ENCODE results near the gene USP49.
A peak's percentile ranks its signal among the peaks of the same experiment; 100 is the strongest.

USP49 gene

DNA sequence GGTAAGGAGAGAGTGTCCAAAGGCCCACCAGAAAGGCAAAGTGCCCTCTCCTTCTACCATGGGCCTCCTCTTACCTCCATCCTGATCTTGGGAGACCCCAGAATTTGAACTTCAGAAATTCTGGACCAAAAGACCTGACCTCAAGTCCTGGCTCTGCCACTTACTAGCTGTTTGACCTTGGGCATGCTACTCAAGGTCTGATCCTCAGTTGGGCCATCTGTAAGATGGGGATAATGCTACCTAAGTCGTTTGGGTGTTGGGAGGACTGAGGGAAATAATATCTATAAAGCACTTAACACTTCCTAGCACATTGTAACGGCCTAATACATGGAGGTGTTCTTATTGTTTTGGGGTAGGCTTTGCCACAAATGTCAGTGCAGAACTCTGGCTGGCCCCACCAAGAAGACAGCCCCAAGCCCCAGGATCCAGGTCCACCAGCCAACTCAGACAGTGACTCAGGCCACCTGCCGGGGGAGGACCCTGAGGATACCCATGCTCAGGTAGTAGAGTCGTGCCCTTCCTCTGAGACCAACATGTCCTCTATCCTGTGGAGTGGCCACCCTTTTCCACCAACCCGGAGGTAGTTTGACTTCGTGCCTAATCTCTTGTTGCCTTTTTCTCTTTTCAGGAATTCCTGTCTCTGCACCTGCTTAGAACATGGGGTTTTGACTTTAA is 111.9 kb downstream of the USP49 start:
- Histone ChIP-seq H3K4me3 (ENCODE audit: low read depth, low read length) (no peak overlapping the region), H3K9me3 (ENCODE audit: control insufficient read depth, insufficient read depth, low read length) (no peaks in the 10 kb centered on the region), H3K36me3 (ENCODE audit: control insufficient read depth, insufficient read depth, low read length) (no peaks in the 10 kb centered on the region), H3K9ac (ENCODE audit: low read depth, low read length) (no peak overlapping the region), H3K27me3 (ENCODE audit: control insufficient read depth, insufficient read depth, low read length) (peaks cover 49% of the 10 kb centered on the region), H3K4me1 (ENCODE audit: control insufficient read depth, insufficient read depth, low read length) (peaks cover 5% of the 10 kb centered on the region)

DNA sequence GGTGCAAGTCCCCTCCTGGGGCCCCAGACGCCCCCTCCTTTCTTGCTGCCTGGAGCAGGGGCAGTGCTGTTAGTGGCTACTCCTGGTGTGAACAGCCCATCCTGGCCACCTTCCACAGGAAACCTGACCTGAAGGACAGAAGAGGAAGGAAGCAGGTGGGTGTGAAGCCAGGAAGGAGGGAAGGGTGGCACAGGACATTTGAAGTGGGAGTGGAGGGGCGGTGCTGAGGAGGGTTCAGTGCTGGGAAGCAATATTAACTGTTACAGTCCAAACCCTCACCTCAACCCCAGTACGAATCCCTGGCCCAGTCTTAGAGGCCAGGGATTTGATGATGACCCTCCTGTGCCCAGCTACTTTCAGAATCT is 113.8 kb downstream of the USP49 start:
- Histone ChIP-seq H3K36me3 (ENCODE audit: control insufficient read depth, insufficient read depth, low read length) (no peaks in the 10 kb centered on the region), H3K4me3 (ENCODE audit: low read depth, low read length) (peak overlapping the region; percentile 81), H3K9me3 (ENCODE audit: control insufficient read depth, insufficient read depth, low read length) (no peaks in the 10 kb centered on the region), H3K27me3 (ENCODE audit: control insufficient read depth, insufficient read depth, low read length) (peaks cover 49% of the 10 kb centered on the region), H3K9ac (ENCODE audit: low read depth, low read length) (peak overlapping the region; percentile 56), H3K4me1 (ENCODE audit: control insufficient read depth, insufficient read depth, low read length) (peaks cover 5% of the 10 kb centered on the region)

GRCh38 chr6:41780551-41781365 is 114.4 kb downstream of the USP49 start, which contains the start of gene PRICKLE4:
TSS of gene PRICKLE4 (plus strand) at chr6:41780782. CDS start at chr6:41783474, 2,692 bp downstream.
- Histone ChIP-seq H3K9ac (ENCODE audit: low read depth, low read length) (peak within 1 kb of the TSS; percentile 56), H3K9me3 (ENCODE audit: control insufficient read depth, insufficient read depth, low read length) (no peaks in the 10 kb centered on the region)

GRCh38 chr6:41779788-41780550 is 115.2 kb downstream of the USP49 start, which contains the start of gene FRS3:
TSS of gene FRS3 (minus strand) at chr6:41779900. CDS start at chr6:41776987, 2,913 bp downstream.
- Histone ChIP-seq H3K4me3 (ENCODE audit: low read depth, low read length) (peak within 1 kb of the TSS; percentile 89), H3K27me3 (ENCODE audit: control insufficient read depth, insufficient read depth, low read length) (peaks cover 38% of the 10 kb centered on the region), H3K9ac (ENCODE audit: low read depth, low read length) (peak within 1 kb of the TSS; percentile 56), H3K4me1 (ENCODE audit: control insufficient read depth, insufficient read depth, low read length) (peaks cover 5% of the 10 kb centered on the region), H3K36me3 (ENCODE audit: control insufficient read depth, insufficient read depth, low read length) (peaks cover 3% of the 10 kb centered on the region), H3K9me3 (ENCODE audit: control insufficient read depth, insufficient read depth, low read length) (no peaks in the 10 kb centered on the region)

More at GRCh38 chr6:41780551-41781365, 114.4 kb downstream of the USP49 start, which contains the start of gene PRICKLE4:
- no peaks in the 10 kb centered on the region for H3K36me3 ChIP-seq (ENCODE audit: control insufficient read depth, insufficient read depth, low read length)
- H3K27me3 ChIP-seq (ENCODE audit: control insufficient read depth, insufficient read depth, low read length), result peaks cover 46% of the 10 kb centered on the region
- peaks cover 5% of the 10 kb centered on the region for H3K4me1 ChIP-seq (ENCODE audit: control insufficient read depth, insufficient read depth, low read length)
- peak within 1 kb of the TSS; percentile 81 for H3K4me3 ChIP-seq (ENCODE audit: low read depth, low read length)

DNA sequence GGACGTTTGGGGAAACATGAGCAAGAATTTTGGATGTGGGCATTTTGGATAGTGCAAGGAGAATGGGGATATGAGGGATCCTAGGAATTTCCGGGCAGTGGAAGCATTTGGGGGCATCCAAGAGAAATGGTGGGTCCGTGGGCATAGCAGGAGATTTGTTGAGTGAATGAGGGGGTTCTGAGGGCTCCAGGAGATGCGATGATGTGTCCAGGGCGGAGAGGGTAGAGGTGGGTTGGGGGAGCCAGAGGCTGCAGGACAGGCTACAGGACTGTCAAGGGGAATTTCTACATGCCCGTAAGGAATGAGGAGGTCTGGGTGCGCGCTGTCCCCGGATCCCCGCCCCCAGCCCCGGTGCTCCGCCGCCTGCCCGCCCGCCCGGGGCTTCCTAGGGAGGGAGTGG is 115.8 kb downstream of the USP49 start:
- Histone ChIP-seq H3K9me3 (ENCODE audit: control insufficient read depth, insufficient read depth, low read length) (no peaks in the 10 kb centered on the region), H3K4me3 (ENCODE audit: low read depth, low read length) (peak overlapping the region; percentile 89), H3K27me3 (ENCODE audit: control insufficient read depth, insufficient read depth, low read length) (peaks cover 32% of the 10 kb centered on the region), H3K36me3 (ENCODE audit: control insufficient read depth, insufficient read depth, low read length) (peaks cover 9% of the 10 kb centered on the region), H3K4me1 (ENCODE audit: control insufficient read depth, insufficient read depth, low read length) (peaks cover 5% of the 10 kb centered on the region), H3K9ac (ENCODE audit: low read depth, low read length) (no peak overlapping the region)

DNA sequence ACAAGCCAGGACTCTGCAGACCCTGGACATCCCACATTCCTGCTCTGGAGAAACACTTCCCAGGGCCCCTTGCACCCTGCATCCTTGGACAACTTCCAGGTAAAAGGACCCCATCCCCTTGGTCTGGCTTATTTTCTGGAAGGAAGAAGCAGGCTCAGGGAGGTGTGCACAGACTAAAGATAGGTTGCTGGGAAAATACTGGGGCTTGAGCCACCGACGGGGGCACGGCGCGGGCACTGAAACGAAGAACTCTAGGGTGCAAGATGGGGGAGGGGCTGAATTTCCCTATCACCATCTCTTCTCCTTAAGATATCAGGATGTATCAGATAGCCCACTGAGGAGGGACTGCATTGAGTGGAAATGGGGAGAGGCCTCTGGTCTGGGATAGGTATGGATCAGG is 116.3 kb downstream of the USP49 start:
- Histone ChIP-seq H3K9ac (ENCODE audit: low read depth, low read length) (no peak overlapping the region), H3K27me3 (ENCODE audit: control insufficient read depth, insufficient read depth, low read length) (peaks cover 28% of the 10 kb centered on the region), H3K36me3 (ENCODE audit: control insufficient read depth, insufficient read depth, low read length) (peaks cover 9% of the 10 kb centered on the region), H3K4me3 (ENCODE audit: low read depth, low read length) (peak overlapping the region; percentile 89), H3K4me1 (ENCODE audit: control insufficient read depth, insufficient read depth, low read length) (peaks cover 5% of the 10 kb centered on the region), H3K9me3 (ENCODE audit: control insufficient read depth, insufficient read depth, low read length) (no peaks in the 10 kb centered on the region)

DNA sequence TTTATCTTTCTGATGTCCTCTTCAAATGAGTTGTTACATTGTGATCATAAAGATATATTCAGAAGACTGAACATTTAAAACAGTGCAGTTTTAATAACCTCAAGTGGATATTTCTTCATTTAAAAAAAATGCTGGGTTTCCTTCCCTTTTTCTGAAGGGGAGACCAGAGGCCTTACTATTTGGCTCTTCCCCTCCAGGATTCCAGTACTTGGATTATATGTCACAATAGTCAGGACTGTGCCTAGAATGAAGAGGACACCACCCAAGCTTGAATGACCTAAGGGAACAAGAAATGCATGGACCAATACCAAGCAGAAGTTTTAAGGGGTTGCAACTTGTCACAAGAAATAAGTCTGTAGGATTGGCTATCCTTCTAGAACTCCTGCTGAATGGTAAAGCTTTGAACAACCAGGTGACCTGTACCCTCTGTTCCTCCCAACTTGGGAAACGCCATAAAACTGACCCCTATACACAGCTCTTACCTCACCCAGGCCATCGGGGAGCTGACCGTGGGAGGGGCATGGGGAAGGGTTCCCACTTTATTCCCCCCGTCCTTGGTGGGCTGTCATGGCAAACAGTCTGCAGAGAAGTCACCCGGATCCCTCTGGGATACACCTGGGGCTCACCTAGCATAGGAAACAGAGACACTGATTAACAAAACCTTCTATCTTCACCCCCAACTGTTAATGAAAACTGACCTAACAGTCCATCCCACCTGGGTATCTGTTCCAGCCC is 117.5 kb downstream of the USP49 start:
- H3K27me3 ChIP-seq (ENCODE audit: control insufficient read depth, insufficient read depth, low read length), result peaks cover 16% of the 10 kb centered on the region
- peaks cover 5% of the 10 kb centered on the region for H3K4me1 ChIP-seq (ENCODE audit: control insufficient read depth, insufficient read depth, low read length)
- H3K36me3 ChIP-seq (ENCODE audit: control insufficient read depth, insufficient read depth, low read length), result peaks cover 9% of the 10 kb centered on the region
- H3K4me3 ChIP-seq (ENCODE audit: low read depth, low read length), result no peak overlapping the region
- no peak overlapping the region for H3K9ac ChIP-seq (ENCODE audit: low read depth, low read length)
- no peaks in the 10 kb centered on the region for H3K9me3 ChIP-seq (ENCODE audit: control insufficient read depth, insufficient read depth, low read length)

GRCh38 chr6:41775293-41775882 is 119.8 kb downstream of the USP49 start:
- Histone ChIP-seq H3K9ac (ENCODE audit: low read depth, low read length) (no peak overlapping the region), H3K9me3 (ENCODE audit: control insufficient read depth, insufficient read depth, low read length) (no peaks in the 10 kb centered on the region), H3K36me3 (ENCODE audit: control insufficient read depth, insufficient read depth, low read length) (peaks cover 14% of the 10 kb centered on the region), H3K4me1 (ENCODE audit: control insufficient read depth, insufficient read depth, low read length) (no peaks in the 10 kb centered on the region), H3K4me3 (ENCODE audit: low read depth, low read length) (no peak overlapping the region), H3K27me3 (ENCODE audit: control insufficient read depth, insufficient read depth, low read length) (no peaks in the 10 kb centered on the region)

DNA sequence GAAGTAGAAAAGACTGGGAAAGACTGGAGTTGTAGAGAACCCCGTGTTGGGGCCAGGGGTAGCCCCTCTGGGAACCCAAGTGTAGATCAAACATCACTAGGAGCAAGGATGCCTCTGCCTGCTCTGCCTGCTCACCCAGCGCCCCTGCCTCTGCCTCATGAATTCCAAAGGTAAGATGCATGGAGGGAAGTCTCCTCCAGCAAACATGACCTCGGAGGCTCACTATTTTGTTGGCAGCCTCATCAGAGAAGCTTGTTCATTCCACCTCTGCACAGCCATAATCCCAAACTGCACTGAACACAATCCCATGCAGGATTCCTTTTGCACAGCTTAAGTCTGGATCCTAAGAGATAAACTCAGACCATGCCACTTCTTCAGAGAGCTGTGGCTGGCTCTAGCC is 120.3 kb downstream of the USP49 start:
- no peaks in the 10 kb centered on the region for H3K27me3 ChIP-seq (ENCODE audit: control insufficient read depth, insufficient read depth, low read length)
- H3K4me1 ChIP-seq (ENCODE audit: control insufficient read depth, insufficient read depth, low read length), result no peaks in the 10 kb centered on the region
- no peak overlapping the region for H3K9ac ChIP-seq (ENCODE audit: low read depth, low read length)
- no peak overlapping the region for H3K4me3 ChIP-seq (ENCODE audit: low read depth, low read length)
- H3K9me3 ChIP-seq (ENCODE audit: control insufficient read depth, insufficient read depth, low read length), result no peaks in the 10 kb centered on the region
- peaks cover 17% of the 10 kb centered on the region for H3K36me3 ChIP-seq (ENCODE audit: control insufficient read depth, insufficient read depth, low read length)

GRCh38 chr6:41771058-41771983 is 123.9 kb downstream of the USP49 start:
- Histone ChIP-seq H3K27me3 (ENCODE audit: control insufficient read depth, insufficient read depth, low read length) (no peaks in the 10 kb centered on the region), H3K9ac (ENCODE audit: low read depth, low read length) (no peak overlapping the region), H3K4me3 (ENCODE audit: low read depth, low read length) (no peak overlapping the region), H3K4me1 (ENCODE audit: control insufficient read depth, insufficient read depth, low read length) (peaks cover 3% of the 10 kb centered on the region), H3K9me3 (ENCODE audit: control insufficient read depth, insufficient read depth, low read length) (no peaks in the 10 kb centered on the region), H3K36me3 (ENCODE audit: control insufficient read depth, insufficient read depth, low read length) (peaks cover 17% of the 10 kb centered on the region)

All from iPS-15b (cell line).